Posterior cingulate gyrus (tissue), 11 donors: ENCODE measurements around the gene RBKS.
A peak's percentile ranks its signal among the peaks of the same experiment; 100 is the strongest.
"Not testable (repeated sequence)": the region's sequence is repeated elsewhere in the genome, so short reads cannot be mapped to it uniquely, and the experiment has no call there.

Experiments
- DNase-seq, 10 donors: peaks; one replicate each; pipeline versions ENCODE4 v3.0.0 to v3.0.0-alpha.2; 2020 to 2021; ENCODE audit warnings: mixed read lengths in 3 of 10
- intact Hi-C: fragments of 100-400 bp; cut with DNase I; formaldehyde crosslinking; loops from one replicate; pipeline ENCODE4 v1.15.1; 2023

Gene RBKS

DNA sequence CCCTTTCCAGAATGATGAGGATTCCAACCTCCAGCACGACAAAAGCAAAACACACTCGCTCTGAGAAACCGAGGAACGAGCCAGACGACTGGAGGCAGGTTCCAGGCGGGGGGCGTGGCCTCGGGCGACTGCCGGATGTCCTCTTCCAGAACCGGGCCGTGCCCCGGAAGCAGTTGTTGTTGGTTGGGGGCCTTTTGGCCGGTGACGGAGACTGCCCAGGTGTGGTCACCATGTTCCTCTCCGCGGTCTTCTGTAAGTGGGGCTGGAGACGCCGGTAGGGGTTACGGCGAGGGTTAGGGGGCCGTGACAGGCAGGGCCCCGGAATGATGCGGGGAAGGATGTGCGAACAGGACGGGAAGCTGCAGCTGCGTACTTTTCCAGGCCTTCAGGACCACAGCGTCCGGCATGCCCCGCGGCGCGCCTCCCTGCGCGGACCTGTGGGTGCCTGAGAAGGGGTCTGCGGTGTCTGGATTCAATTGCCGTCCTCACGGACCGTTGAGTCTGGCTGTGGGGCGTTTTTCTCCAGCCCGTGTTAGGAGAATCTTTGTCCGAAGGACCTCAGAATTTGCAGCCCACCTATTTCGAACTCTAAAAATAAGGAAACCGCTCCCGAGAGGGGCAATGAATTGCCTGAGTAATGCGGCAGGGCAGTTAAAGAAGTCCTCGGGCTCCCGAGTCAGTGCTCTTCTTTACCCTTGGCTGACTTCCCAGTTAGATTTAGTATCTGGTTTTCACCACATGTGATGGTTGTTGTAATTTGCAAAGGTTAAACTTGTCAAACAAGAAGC is 118.4 kb downstream of the RBKS start, which contains the start of gene MRPL33:
Gene MRPL33, plus strand, starts transcription at position 172 of the 788 bp plus-strand sequence. Its CDS starts 59 bp downstream, at position 231.
- peak; percentile 92 to 99 (median 94) for DNase-seq
- intact Hi-C loops = no loop called here

DNA sequence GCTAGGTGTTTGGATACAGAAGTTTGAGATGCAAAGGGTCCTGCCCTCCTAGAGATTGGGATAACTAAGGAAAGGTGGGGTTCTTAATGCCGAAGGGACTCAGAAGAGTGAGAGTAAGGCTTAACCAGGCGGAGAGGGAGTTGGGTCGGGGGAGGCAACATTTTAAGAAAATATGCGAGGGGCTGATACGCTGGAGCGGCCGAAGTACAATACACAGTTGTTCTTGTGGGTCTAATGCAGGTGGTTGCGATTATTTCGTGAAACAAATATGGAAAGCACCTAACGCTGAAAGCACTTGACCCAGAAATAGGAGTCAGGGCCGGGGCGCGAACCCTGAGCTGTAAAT is 119.0 kb downstream of the RBKS start:
- DNase-seq = no peak
- intact Hi-C loops = no loop called here

DNA sequence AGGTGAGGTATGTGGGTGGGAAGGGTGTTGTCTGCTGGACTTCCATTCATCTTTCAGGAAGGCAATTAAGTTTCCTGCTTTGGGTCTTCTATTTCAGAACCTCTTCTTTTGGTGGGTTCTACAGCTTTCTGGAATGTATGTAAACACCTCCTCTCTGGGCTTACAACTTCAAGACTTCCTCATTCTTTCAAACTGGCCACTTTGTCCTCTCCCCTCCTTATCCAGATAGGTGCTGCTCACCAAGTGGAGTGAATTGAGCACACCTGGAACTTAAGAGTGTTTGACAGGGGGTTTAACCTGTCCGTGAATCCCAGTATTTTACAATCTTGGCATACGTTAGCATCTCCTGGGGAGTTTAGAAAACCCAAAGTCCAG is 123.9 kb downstream of the RBKS start:
- intact Hi-C loops = no loop called here
- DNase-seq = no peak

DNA sequence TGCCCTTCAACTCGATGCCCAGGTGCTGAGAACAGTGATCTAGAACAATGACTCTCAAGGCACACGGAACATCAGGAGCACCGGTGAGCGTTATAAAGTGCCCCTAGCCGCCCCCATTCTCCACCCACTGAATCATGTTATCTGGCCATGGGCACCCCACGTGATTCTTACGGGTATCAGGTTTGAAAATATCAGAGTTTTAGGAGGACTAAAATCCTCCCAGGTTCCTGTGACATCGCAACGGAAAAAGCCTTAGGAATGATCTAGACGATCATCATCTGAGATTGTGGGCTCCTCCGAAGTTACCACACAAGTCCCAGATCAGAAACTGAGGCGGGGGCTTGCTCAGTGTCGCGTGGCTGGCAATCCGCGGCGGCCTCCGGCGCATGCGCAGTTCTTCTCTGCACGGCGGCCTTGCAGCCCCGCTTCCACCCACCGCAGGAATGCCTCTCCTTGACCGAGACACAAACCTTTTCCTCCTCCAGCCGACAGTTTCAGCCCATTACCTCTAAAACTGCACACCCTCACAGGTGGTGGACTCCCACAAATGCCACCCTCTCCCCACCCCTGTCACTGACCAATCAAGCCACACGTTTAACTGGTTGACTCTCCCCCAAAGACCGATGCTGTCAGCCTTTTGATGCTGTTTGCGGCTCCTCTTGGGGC is 124.4 kb downstream of the RBKS start:
- intact Hi-C loops = no loop called here
- DNase-seq = peak in 6 of 10 donors; percentile 17 to 87 (median 30)

DNA sequence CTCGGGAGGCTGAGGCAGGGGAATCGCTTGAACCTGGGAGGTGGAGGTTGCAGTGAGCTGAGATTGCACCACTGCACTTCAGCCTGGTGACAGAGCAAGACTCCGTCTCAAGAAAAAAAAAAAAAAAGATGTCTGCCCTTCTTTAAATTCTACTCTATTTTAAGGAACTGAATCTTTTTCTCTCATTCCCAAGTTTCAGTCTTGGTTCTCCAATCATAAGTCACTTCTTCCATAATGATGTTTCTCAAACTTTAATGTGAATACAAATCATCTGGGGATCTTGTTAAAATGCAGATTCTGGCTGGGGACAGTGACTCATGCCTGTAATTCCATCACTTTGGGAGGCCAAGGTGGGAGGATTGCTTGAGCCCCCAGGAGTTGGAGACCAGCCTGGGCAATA is 125.7 kb downstream of the RBKS start:
- DNase-seq, intact Hi-C loops: not testable (repeated sequence)

DNA sequence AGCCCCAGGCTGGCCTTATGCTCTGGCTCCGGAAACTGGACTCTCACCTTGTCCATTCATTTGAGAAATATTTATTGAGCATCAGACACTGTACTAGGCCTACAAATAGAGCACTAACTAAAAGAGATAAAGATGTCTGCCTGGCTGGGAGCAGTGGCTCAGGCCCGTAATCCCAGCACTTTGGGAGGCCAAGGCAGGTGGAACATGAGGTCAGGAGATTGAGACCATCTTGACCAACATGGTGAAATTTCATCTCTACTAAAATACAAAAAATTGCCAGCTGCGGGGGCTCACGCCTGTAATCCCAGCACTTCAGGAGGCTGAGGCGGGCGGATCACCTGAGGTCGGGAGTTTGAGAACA is 126.3 kb downstream of the RBKS start:
- peak in 1 of 10 donors; percentile 22 for DNase-seq
- intact Hi-C loops = no loop called here

DNA sequence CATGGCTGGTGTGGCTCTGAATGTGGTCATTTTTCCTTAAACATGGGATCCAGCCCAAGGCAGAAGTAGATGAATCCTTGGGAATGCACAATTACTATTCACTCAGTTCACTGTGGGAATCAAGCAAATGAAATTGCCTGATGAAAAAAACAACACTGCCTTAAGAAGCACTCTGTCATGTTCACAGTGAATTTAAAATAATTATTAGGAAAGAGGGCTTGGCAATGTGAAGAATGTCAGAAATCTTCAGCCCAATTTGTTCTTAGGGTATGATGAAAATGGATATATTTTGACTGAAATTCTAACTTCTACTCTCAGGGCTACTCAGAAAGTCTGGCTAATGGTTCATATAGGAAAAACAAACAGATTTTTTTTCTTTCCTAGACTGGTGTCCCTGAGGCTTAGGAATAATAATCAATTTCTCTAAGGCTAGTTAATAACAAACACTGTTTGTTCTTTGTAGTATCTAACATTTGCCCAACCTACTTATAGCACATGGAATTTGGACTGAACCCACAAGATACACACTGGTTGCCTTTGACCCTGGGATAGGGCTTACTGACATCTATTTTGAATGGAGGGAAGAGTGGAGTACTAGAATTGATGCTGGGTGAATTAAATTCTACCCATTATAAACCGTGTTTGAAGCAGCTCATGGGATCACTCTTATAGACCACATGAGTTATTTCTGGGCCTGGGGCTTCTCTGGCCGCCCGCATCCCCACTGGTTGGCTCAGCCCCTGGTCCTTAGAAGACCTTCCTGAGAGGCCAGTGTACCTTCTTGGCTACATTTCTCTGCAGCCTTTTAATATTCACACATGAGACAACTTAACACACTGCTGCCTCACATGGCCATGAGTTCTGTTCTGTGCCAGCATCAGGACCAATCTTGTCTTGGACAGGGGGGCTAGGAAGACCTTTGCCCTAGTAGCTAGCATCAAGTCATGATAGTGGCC is 127.0 kb downstream of the RBKS start:
- intact Hi-C loops = no loop called here
- no peak for DNase-seq

DNA sequence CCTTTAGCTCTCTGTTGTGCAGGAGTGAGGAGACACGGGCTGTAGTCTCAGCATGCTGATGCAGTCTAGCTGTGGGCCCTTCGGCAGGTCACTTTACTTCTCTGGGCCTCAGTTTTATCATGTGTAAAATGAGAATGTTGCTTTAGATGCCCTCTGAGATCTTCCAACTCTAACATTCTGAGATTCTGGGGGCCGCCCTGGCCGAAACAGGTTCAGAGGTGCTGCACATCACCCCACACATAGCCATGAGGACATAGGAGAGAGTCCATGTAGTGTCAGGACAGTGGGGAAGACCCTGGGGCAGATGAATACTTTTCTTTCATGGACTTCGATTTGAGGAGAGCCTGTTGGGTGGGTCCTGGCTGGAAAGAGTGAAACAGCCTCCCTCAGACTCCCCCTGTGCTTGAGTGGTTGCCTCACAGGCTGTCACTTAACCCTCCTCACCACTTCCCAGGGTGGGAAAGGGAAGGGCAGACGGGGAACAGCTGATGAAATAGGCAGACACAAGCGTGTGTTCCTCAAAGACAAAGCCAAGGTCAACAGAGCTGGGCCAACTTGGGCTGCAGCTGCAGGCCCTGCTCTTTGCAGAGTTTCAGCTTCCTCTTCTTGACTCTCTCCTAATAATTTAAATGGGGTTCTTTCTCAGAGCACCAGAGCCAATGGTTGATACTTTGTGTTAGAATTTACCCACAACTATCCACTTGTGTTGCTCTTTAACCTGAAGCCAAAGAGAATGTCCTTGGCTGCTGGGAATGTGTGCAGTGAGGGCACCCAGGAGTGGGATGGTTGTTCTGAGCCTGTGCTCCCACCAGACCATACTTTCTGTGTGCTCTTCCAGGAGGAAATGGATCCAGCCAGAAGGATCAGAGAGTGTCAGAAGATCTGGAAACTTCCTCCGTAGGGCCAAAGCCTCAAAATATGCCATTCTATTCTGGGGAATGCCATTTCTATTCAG is 133.4 kb downstream of the RBKS start:
- peak in 1 of 10 donors; percentile 74 for DNase-seq
- intact Hi-C loops = no loop called here

DNA sequence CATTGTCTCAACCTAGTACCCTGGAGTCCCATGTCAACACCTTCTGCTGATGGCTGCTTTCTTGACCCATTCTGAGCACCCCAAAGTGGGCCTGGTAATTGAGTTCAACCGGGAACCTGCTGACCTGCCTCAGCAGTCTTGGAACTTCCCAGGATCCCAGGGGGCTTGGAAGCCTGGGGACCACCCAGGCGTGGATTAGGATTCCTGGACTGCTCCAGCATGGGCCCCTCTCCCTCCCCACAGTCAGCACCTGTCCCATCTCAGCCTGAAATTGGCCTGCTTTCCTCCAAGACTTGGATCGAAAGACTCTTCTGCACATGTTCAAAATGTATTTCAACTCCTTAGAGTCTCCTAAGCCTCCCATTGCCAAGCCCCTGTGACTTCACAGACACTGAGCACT is 134.1 kb downstream of the RBKS start:
- peak in 1 of 10 donors; percentile 29 for DNase-seq
- intact Hi-C loops = no loop called here

DNA sequence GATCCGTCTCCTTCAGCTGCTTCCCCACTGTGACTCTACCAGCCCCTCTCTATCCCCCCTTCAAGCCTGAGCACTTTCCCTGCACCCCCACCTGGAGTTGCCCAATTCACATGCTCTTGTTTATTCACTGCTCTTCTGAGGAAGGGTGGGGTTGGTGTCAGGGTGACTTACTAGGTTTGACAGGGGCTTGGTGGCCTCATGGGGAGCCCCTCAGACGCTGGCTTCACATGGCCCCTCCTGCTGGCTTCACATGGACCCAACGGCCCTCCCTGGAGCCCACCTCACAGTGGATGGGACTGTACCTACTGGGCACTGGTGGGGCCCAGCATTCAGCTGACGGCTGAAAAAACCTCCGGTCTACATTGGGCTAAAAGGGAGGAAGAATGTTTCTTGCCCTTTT is 135.4 kb downstream of the RBKS start:
- intact Hi-C loops = no loop called here

DNA sequence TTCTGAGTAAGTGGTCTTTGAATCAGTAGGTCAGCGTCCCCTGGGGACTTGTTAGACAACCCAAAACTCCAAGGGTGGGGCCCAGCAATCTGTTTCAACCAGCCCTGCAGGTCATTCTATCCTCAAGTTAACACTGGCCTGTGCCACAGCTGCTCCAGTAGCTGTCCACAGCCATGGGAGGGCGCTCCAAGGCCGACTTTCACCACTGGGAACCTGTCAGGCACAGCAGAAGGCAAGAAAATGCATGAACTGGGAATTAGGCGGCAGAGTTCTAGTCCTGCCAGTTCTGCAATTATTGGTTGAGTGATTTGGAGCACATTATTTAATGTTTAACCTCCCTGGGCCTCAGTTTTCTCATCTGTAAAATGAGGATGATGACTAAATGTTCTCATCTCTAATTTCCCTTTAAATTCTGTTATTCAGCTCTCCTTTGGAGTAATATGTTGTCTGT is 136.0 kb downstream of the RBKS start:
- intact Hi-C loops = no loop called here
- DNase-seq = peak; percentile 33 to 96 (median 70)

More for the DNA sequence above, 135.4 kb downstream of the RBKS start:
- peak in 1 of 10 donors; percentile 53 for DNase-seq

DNA sequence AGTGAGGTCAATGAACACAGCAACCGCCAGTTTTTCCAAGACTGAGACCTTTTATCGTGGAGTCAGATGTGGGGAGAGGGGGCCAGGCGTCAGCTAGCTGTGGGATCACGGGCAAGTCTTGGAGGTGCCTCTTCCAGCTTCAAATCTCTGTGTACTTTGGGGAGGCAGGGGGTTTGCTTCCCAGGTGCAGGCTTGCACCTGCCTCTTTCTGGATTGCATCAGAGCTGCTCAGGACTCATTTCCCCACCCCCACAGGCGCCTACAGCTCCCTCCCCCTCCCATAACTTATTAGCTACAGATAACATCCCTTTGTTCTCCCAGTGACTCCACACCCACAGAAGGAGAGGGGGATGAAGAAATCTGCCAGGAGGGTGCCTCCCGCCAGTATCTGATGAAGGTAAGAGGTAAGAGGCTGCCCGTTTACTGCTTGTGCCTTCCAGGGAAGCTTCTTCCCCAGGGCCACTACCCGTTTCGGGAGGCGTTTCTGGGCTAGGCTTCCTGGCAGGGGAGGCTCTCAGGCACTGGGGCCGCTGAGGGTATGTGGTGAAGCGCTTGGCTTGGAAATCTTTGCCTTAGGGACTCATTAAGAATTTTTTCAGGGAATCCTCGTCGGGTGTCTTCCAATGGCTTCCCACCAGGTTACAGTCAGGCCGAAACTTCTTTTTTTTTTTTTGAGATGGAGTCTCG is 137.5 kb downstream of the RBKS start:
- DNase-seq = peak in 1 of 10 donors; percentile 74
- intact Hi-C loops = no loop called here

DNA sequence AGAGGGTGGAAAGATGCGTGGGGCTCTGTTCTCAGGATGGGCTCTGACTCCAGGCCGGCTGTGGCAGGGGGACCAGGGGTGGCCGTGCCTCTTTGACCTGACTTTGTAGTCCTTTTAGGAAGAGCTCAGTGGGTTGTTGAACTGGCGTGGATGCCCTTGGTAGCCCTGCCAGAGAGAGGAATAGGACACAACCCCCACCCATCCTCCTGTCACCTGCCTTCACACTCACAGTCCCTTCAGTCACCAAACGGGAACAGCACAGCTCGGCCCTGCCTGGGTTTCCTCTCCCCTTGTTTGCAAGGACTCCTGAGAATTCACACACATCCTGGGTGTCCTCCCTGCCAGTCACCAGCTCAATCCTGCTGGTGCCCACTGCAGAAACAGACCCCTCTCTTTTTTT is 138.8 kb downstream of the RBKS start:
- intact Hi-C loops = no loop called here
- no peak for DNase-seq

DNA sequence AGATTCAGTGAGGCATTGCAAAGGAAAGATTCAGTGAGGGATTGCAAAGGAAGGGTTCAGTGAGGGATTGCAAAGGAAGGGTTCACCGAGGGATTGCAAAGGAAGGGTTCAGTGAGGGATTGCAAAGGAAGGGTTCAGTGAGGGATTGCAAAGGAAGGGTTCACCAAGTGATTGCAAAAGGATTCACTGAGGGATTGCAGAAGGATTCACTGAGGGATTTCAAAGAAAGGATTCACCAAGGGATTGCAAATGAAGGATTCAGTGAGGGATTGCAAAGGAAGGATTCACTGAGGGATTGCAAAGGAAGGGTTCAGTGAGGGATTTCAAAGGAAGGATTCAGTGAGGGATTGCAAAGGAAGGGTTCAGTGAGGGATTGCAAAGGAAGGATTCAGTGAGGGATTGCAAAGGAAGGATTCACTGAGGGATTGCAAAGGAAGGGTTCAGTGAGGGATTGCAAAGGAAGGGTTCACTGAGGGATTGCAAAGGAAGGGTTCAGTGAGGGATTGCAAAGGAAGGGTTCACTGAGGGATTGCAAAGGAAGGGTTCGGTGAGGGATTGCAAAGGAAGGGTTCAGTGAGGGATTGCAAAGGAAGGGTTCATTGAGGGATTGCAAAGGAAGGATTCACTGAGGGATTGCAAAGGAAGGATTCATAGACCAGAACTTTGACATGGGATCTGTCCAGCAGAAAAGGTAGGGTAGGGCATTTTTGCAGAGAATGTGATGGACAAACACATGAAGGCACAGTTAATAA is 141.2 kb downstream of the RBKS start:
- DNase-seq, intact Hi-C loops: not testable (repeated sequence)

DNA sequence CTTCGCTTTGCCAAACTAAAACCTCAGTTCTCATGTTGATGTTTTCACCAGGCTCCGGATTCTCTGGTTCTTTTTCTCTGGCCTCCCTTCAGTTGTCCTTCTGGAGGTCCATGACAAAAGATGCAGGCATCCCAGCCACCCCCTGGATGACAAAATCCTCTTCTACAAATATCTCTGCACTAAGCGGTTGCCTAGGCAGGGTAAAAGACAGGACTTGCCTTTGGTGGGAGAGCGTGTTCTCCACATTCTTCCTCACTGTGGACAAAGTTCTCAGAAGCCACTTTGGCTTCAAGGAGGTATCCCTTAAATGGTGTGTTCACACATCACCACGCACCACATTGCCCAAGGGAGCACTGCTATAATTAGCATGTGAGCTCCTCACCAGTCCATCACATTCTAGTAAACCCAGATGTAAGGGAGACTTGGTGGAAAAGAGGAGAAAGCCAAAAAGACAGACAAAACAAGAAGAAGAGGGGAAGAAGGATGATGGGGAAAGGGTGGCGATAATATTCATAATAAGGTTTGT is 142.3 kb downstream of the RBKS start:
- intact Hi-C loops = no loop called here
- DNase-seq = peak in 1 of 10 donors; percentile 78

DNA sequence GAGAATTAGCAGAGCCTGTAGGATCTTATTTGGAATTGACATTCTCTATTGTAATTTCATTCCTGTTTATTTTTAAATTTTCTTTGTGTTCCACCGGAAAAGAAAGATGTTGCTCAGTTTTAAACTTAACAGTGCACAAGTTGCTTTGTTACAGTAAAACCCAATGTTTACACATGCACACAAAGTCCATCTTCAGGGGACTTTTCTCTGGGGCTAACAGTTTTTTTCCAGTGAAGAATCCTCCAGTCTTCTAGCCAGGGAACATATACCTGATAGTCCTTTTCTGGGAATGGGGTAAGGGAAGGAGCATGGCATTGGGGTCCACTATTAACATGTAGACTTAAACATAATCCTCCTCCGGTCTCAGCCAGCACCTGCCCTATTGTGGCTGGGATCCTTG is 143.9 kb downstream of the RBKS start:
- intact Hi-C loops = no loop called here
- DNase-seq = no peak

DNA sequence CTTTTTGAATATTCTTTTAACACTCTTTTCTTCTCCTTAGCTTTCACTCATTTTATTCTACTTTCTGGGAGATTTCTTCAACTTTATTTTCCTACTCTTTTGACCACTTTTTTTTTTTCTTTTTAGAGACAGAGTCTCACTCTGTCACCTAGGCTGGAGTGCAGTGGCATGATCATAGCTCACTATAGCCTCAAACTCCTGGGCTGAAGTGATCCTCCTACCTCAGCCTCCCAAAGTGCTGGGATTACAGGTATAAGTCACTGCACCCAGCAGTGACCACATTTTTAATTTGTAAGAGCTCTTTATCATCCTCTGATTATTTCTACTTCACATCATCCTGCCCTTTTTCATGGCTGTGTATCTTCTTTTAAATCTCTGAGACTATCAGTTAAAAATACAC is 144.7 kb downstream of the RBKS start:
- DNase-seq, intact Hi-C loops: not testable (repeated sequence)

DNA sequence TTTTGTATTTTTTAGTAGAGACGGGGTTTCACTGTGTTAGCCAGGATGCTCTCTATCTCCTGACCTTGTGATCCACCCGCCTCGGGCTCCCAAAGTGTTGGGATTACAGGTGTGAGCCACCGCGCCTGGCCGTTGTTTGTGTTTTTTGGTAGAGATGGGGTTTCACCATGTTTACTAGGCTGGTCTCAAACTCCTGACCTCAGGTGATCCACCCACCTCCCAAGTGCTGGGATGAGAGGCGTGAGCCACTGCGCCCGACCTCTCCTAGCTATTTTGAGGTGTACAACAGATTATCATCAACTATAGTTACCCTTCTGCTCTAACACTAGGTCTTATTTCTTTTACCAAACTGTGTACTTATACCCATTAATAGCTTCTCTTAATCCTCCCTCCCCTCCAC is 147.6 kb downstream of the RBKS start:
- DNase-seq = peak in 1 of 10 donors; percentile 56
- intact Hi-C loops = no loop called here
